GM12878 (cell line): ENCODE data around the gene SETD4. TPM values are rescaled to one million over a fixed set of nuclear protein-coding genes. Genes with fewer than 3 reads are reported as not detected.

Experiments used
- ATAC-seq: fragments of 200-7000 bp; cut with Tn5 transposase; 3 replicates; pipeline ENCODE4 v1.9.1; 2020; ENCODE audit warnings: mild to moderate bottlenecking, moderate library complexity
- BruUV-seq: library from RNA; stranded (reverse); fragments of 400-500 nt; replicated peaks from 2 replicates; lab custom pipeline; 2021; lab: Mats Ljungman, UMichigan
- CTCF ChIA-PET: fragments of 300-600 bp; sonication (Branson Sonifier 250); formaldehyde crosslinking; extraction: SDS; loops from one replicate; lab custom pipeline; 2021; ENCODE audit warnings: inconsistent platforms; lab: Yijun Ruan, JAX
- POLR2A ChIA-PET: fragments of 350-600 bp; formaldehyde crosslinking; extraction: SDS; loops from one replicate; lab custom pipeline; 2021; ENCODE audit warnings: inconsistent platforms; lab: Charles Lee
- RAD21 ChIA-PET: fragments of 300-600 bp; sonication (Branson Sonifier 250); formaldehyde crosslinking; loops from one replicate; lab custom pipeline; 2023; ENCODE audit warnings: antibody characterized with exemption; ENCODE audit not compliant: unreplicated experiment; lab: Charles Lee
- SMC1A ChIA-PET: fragments of 300-600 bp; sonication (Branson Sonifier 250); formaldehyde crosslinking; loops from one replicate; lab custom pipeline; 2023; ENCODE audit not compliant: unreplicated experiment, uncharacterized antibody; lab: Charles Lee
- DNase-seq: peaks from one replicate; pipeline ENCODE4 v3.0.0-alpha.2; 2011; ENCODE audit warnings: low read depth, low spot score
- FAIRE-seq: peaks from 3 replicates; lab custom pipeline; 2011; peaks lifted over from hg19 to GRCh38; lab: Jason Lieb, UNC
- H2AFZ ChIP-seq: 2 replicates; pipeline ENCODE4 v1.6.0; 2011; ENCODE audit warnings: low read depth, low read length, control low read depth; ENCODE audit not compliant: control insufficient read depth
- H3K27ac ChIP-seq: 2 replicates; pipeline ENCODE4 v1.5.1; 2011; ENCODE audit warnings: control low read depth; ENCODE audit not compliant: control insufficient read depth, insufficient read depth
- H3K27me3 ChIP-seq, 2 experiments: replicated peaks in 1 of 2; 2 replicates each; pipeline versions ENCODE4 v1.6.0 to v1.6.1; 2011; ENCODE audit warnings: low read length in 1 of 2; ENCODE audit not compliant: control insufficient read depth in 2 of 2, insufficient read depth in 2 of 2
- H3K36me3 ChIP-seq, 2 experiments: 2 replicates each; pipeline ENCODE4 v1.5.1; 2011; ENCODE audit warnings: low read length in 1 of 2; ENCODE audit not compliant: control insufficient read depth in 2 of 2, insufficient read depth in 2 of 2
- H3K4me1 ChIP-seq: 2 replicates; pipeline ENCODE4 v1.6.1; 2011; ENCODE audit warnings: mild to moderate bottlenecking, low read length, moderate library complexity, mixed read lengths; ENCODE audit not compliant: control insufficient read depth, insufficient read depth
- H3K4me2 ChIP-seq: 2 replicates; pipeline ENCODE4 v1.6.0; 2011; ENCODE audit warnings: control low read depth; ENCODE audit not compliant: control insufficient read depth, insufficient read depth
- H3K4me3 ChIP-seq: fragments of 200-600 bp; sonication (generic); 2 replicates; pipeline ENCODE4 v1.5.1; 2016
- H3K79me2 ChIP-seq: 2 replicates; pipeline ENCODE4 v1.6.0; 2011; ENCODE audit warnings: low read length; ENCODE audit not compliant: control insufficient read depth, insufficient read depth
- H3K9ac ChIP-seq: 2 replicates; pipeline ENCODE4 v1.8.0; 2011; ENCODE audit warnings: low read length, control low read depth, mixed read lengths; ENCODE audit not compliant: control insufficient read depth, insufficient read depth
- H3K9me3 ChIP-seq: replicated peaks from 3 replicates; pipeline ENCODE4 v1.5.1; 2011; ENCODE audit warnings: mild to moderate bottlenecking, low read length; ENCODE audit not compliant: control insufficient read depth, insufficient read depth
- H4K20me1 ChIP-seq: 2 replicates; pipeline ENCODE4 v1.6.0; 2011; ENCODE audit not compliant: control insufficient read depth, insufficient read depth
- CREB1 ChIP-seq: IDR thresholded peaks from 2 replicates; pipeline ENCODE4 v1.6.1; 2012; ENCODE audit warnings: low read depth, mild to moderate bottlenecking, inconsistent platforms
- IRF4 ChIP-seq: IDR thresholded peaks from 2 replicates; pipeline ENCODE4 v1.6.1; 2011; ENCODE audit warnings: low read depth, low read length
- POLR2A ChIP-seq: IDR thresholded peaks from 2 replicates; pipeline ENCODE4 v1.6.1; 2011; ENCODE audit warnings: low read depth, mild to moderate bottlenecking, low read length
- POU2F2 ChIP-seq: IDR thresholded peaks from 3 replicates; pipeline ENCODE4 v1.6.1; 2011; ENCODE audit warnings: low read depth, mild to moderate bottlenecking, low read length, borderline replicate concordance
- RAD51 ChIP-seq: fragments of 450-650 bp; IDR thresholded peaks from 2 replicates; pipeline ENCODE4 v1.6.1; 2016; ENCODE audit warnings: moderate library complexity, mild to moderate bottlenecking, inconsistent platforms
- RBBP5 ChIP-seq: fragments of 200-600 bp; sonication (generic); conservative IDR thresholded peaks from 2 replicates; pipeline ENCODE4 v1.6.1; 2016
- SRF ChIP-seq, 2 experiments: IDR thresholded peaks; 2 replicates each; pipeline ENCODE4 v1.6.1; 2011; ENCODE audit warnings: low read depth in 2 of 2, low read length in 2 of 2, mild to moderate bottlenecking in 1 of 2, moderate library complexity in 1 of 2
- TAF1 ChIP-seq: IDR thresholded peaks from 2 replicates; pipeline ENCODE4 v1.6.1; 2011; ENCODE audit warnings: mild to moderate bottlenecking, low read depth, low read length, borderline replicate concordance
- ZNF274 ChIP-seq: IDR thresholded peaks from one replicate; pipeline ENCODE4 v1.8.0; 2011; ENCODE audit not compliant: insufficient read length, insufficient read depth
- WGBS: methylation state at CpG from one replicate; pipeline ENCODE4 v1.1.6; 2016; ENCODE audit warnings: low lambda C conversion rate; ENCODE audit not compliant: insufficient replicate concordance, insufficient coverage; ENCODE audit errors: missing lambda C conversion rate; 5-methylcytosine and 5-hydroxymethylcytosine counted together
- in situ Hi-C: fragments of 300-500 bp; cut with MboI; formaldehyde crosslinking; loops from 9 replicates; pipeline ENCODE4 v1.14.3; 2018; ENCODE audit warnings: mixed read lengths
- intact Hi-C: fragments of 100-400 bp; cut with micrococcal nuclease; formaldehyde crosslinking; loops from one replicate; pipeline ENCODE4 v1.14.2; 2022; ENCODE audit not compliant: unreplicated experiment
- polyA plus RNA-seq, 11 experiments: library from polyadenylated mRNA; depleted of rRNA in 4 of 11; unstranded in 6 of 11; stranded (reverse) in 5 of 11; fragments of >200 nt; fragmentation: Nextera tagmentation in 4 of 11; fragmentation: Illumina TruSeq in 1 of 11; extraction: Ambion mirVana in 4 of 11; extraction: Trizol in 1 of 11; gene quantifications; 1 replicate in 1 of 11; 2 replicates in 10 of 11; pipeline versions ENCODE4 v1.2.1 to v1.2.3, GENCODE V29; 2011 to 2016; ENCODE audit warnings: inconsistent platforms in 2 of 11, missing spikeins in 2 of 11, low read depth in 1 of 11
- total RNA-seq, 4 experiments: library from RNA; depleted of rRNA in 3 of 4; stranded (reverse); fragments of >200 nt in 3 of 4; fragmentation: Illumina TruSeq in 1 of 4; extraction: Trizol in 1 of 4; gene quantifications; 2 replicates each; pipeline versions ENCODE4 v1.2.1 to v1.2.3, GENCODE V29; 2013 to 2021
- TF ChIP-seq, protein P1 (sequence below): IDR thresholded peaks from 2 replicates; pipeline ENCODE4 v1.6.1; 2011; ENCODE audit warnings: borderline replicate concordance, low read depth, mild to moderate bottlenecking, moderate library complexity, low read length; ENCODE audit not compliant: insufficient read depth, poor library complexity, severe bottlenecking
- TF ChIP-seq, protein P2 (sequence below): fragments of 450-650 bp; IDR thresholded peaks from 2 replicates; pipeline ENCODE4 v1.6.1; 2017; ENCODE audit warnings: mild to moderate bottlenecking, moderate library complexity
- TF ChIP-seq, protein P3 (sequence below): IDR thresholded peaks from 2 replicates; pipeline ENCODE4 v1.6.1; 2012; ENCODE audit warnings: low read depth, low read length, improper control_type of control experiment
- TF ChIP-seq, protein P4 (sequence below): fragments of 450-650 bp; conservative IDR thresholded peaks from 2 replicates; pipeline ENCODE4 v1.6.1; 2017; ENCODE audit warnings: mild to moderate bottlenecking, moderate library complexity
- TF ChIP-seq, protein P5 (sequence below): fragments of 150-350 bp; IDR thresholded peaks from 2 replicates; pipeline ENCODE4 v1.6.1; 2014; ENCODE audit warnings: mild to moderate bottlenecking, low read depth, low read length
- TF ChIP-seq, protein P6 (sequence below): IDR thresholded peaks from 2 replicates; pipeline ENCODE4 v1.6.1; 2012; ENCODE audit warnings: low read depth, low read length, improper control_type of control experiment

Gene SETD4
- total and polyA plus RNA-seq, 10 of the 15 experiments (the other 5 are each of a cell fraction or from before 2014, with no cell fraction given): 10.3 to 37.0 (median 18.6) TPM

DNA sequence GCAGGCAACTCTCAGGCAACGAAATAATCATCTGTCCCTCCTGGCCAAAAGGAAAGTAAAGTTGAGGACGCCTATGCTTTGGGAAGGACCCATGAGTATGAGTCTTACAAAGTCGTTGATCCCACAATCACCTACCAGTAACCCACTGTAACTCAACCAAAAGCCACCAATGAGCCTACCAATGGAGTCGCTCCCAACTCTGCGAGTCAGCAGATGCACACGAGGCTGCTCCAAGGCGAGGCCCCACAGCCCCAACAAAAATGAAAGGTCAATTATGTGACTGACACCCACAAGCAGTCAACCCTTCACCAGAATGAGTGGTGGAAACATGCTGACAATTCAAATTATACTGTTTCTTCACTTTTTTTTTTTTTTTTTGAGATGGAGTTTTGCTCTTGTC lies 12.0 kb downstream of the SETD4 start:
- RAD21 ChIA-PET: no interaction called here
- POLR2A ChIA-PET: interaction anchor here (0.7 kb wide), 1 partner anchor 72 kb away, joined by 5 read pairs; no protein-coding TSS in a partner anchor
- no peak overlapping the region for H3K4me3 ChIP-seq
- H3K79me2 ChIP-seq: no peaks in the 10 kb centered on the region
- FAIRE-seq (no peak), ATAC-seq (no peak), DNase-seq (no peak)
- SMC1A ChIA-PET: no interaction called here
- H3K27me3 ChIP-seq: no peaks in the 10 kb centered on the region
- no peak overlapping the region for H2AFZ ChIP-seq
- H3K9ac ChIP-seq: no peak overlapping the region
- peaks cover 21 to 32% of the 10 kb centered on the region in 2 experiments for H3K36me3 ChIP-seq
- no TSS peak for BruUV-seq
- no peak overlapping the region for H3K4me2 ChIP-seq
- no peak overlapping the region for H3K27ac ChIP-seq
- H4K20me1 ChIP-seq: no peaks in the 10 kb centered on the region
- no peaks in the 10 kb centered on the region for H3K9me3 ChIP-seq
- CTCF ChIA-PET: interaction anchor here (1.1 kb wide), 1 partner anchor 9 kb away, joined by 3 read pairs; no protein-coding TSS in a partner anchor
- in situ Hi-C loops (no loop called here), intact Hi-C loops (no loop called here)
- WGBS: over 99% methylated on average over 7 of the region's 7 CpGs
- no peaks in the 10 kb centered on the region for H3K4me1 ChIP-seq
- TF ChIP-seq POU2F2 (no peak), SRF (IDR thresholded peaks at IDR 0.05; ENCODE audit: low read depth in 2 of 2, low read length in 2 of 2) (no peak), RAD51 (no peak), CREB1 (no peak), RBBP5 (no peak), IRF4 (no peak), TAF1 (no peak), POLR2A (no peak), ZNF274 (no peak)
- TF ChIP-seq, protein P1, sequence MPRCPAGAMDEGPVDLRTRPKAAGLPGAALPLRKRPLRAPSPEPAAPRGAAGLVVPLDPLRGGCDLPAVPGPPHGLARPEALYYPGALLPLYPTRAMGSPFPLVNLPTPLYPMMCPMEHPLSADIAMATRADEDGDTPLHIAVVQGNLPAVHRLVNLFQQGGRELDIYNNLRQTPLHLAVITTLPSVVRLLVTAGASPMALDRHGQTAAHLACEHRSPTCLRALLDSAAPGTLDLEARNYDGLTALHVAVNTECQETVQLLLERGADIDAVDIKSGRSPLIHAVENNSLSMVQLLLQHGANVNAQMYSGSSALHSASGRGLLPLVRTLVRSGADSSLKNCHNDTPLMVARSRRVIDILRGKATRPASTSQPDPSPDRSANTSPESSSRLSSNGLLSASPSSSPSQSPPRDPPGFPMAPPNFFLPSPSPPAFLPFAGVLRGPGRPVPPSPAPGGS: no peak
- TF ChIP-seq, protein P2, sequence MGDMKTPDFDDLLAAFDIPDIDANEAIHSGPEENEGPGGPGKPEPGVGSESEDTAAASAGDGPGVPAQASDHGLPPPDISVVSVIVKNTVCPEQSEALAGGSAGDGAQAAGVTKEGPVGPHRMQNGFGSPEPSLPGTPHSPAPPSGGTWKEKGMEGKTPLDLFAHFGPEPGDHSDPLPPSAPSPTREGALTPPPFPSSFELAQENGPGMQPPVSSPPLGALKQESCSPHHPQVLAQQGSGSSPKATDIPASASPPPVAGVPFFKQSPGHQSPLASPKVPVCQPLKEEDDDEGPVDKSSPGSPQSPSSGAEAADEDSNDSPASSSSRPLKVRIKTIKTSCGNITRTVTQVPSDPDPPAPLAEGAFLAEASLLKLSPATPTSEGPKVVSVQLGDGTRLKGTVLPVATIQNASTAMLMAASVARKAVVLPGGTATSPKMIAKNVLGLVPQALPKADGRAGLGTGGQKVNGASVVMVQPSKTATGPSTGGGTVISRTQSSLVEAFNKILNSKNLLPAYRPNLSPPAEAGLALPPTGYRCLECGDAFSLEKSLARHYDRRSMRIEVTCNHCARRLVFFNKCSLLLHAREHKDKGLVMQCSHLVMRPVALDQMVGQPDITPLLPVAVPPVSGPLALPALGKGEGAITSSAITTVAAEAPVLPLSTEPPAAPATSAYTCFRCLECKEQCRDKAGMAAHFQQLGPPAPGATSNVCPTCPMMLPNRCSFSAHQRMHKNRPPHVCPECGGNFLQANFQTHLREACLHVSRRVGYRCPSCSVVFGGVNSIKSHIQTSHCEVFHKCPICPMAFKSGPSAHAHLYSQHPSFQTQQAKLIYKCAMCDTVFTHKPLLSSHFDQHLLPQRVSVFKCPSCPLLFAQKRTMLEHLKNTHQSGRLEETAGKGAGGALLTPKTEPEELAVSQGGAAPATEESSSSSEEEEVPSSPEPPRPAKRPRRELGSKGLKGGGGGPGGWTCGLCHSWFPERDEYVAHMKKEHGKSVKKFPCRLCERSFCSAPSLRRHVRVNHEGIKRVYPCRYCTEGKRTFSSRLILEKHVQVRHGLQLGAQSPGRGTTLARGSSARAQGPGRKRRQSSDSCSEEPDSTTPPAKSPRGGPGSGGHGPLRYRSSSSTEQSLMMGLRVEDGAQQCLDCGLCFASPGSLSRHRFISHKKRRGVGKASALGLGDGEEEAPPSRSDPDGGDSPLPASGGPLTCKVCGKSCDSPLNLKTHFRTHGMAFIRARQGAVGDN: no peak
- TF ChIP-seq, protein P3, sequence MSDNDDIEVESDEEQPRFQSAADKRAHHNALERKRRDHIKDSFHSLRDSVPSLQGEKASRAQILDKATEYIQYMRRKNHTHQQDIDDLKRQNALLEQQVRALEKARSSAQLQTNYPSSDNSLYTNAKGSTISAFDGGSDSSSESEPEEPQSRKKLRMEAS: no peak
- TF ChIP-seq, protein P4, sequence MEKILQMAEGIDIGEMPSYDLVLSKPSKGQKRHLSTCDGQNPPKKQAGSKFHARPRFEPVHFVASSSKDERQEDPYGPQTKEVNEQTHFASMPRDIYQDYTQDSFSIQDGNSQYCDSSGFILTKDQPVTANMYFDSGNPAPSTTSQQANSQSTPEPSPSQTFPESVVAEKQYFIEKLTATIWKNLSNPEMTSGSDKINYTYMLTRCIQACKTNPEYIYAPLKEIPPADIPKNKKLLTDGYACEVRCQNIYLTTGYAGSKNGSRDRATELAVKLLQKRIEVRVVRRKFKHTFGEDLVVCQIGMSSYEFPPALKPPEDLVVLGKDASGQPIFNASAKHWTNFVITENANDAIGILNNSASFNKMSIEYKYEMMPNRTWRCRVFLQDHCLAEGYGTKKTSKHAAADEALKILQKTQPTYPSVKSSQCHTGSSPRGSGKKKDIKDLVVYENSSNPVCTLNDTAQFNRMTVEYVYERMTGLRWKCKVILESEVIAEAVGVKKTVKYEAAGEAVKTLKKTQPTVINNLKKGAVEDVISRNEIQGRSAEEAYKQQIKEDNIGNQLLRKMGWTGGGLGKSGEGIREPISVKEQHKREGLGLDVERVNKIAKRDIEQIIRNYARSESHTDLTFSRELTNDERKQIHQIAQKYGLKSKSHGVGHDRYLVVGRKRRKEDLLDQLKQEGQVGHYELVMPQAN: no peak
- TF ChIP-seq, protein P5, sequence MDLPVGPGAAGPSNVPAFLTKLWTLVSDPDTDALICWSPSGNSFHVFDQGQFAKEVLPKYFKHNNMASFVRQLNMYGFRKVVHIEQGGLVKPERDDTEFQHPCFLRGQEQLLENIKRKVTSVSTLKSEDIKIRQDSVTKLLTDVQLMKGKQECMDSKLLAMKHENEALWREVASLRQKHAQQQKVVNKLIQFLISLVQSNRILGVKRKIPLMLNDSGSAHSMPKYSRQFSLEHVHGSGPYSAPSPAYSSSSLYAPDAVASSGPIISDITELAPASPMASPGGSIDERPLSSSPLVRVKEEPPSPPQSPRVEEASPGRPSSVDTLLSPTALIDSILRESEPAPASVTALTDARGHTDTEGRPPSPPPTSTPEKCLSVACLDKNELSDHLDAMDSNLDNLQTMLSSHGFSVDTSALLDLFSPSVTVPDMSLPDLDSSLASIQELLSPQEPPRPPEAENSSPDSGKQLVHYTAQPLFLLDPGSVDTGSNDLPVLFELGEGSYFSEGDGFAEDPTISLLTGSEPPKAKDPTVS: no peak
- TF ChIP-seq, protein P6, sequence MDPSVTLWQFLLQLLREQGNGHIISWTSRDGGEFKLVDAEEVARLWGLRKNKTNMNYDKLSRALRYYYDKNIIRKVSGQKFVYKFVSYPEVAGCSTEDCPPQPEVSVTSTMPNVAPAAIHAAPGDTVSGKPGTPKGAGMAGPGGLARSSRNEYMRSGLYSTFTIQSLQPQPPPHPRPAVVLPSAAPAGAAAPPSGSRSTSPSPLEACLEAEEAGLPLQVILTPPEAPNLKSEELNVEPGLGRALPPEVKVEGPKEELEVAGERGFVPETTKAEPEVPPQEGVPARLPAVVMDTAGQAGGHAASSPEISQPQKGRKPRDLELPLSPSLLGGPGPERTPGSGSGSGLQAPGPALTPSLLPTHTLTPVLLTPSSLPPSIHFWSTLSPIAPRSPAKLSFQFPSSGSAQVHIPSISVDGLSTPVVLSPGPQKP: no peak
